ENCODE data around the gene PIGT. TPM values are rescaled to one million over a fixed set of nuclear protein-coding genes. Genes with fewer than 3 reads are reported as not detected.

Gene PIGT
- total RNA-seq, 1 experiment from 2014 or later: 108 TPM

DNA sequence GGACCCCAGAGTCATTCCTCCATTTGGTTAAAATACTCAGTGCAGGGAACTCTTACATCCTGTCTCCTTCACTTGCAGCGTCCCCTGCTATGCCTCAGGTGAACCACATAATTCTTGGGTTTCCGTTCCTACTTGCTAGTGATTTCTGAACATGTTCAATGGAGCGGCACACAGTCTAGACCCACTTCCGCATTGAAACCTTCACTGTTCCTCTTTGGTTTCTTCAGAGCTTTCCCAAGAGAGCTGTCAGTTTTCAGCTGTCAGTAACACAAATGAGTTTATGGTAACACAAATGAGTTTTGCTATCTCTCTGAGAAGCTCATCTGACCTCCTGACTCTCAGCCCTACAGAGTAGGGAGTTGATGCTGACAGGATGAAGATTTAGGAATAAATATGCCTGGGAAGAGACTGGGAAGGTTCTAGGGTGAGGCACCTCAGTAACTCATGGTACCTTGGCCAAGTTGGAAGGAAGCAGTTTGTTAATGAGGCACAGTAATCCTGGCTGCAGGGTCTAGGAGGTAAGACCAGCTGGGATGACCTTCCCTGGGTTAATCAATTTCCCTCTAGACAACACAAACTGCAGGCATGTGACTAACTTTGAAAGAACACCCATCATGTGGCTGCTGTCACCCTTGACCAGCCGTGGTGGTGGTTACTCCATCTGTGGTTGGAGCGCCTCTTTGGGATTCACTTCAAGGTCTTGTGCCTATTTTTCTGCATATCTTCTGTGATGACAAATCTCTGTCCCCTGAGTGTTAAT, 47.5 kb upstream of the PIGT start:
- DNase-seq (ENCODE audit: low read depth, low spot score) (no peak), ATAC-seq (no peak)
- ChIA-PET CTCF (no interaction called here), POLR2A (no interaction called here)
- Histone ChIP-seq H3K36me3 (ENCODE audit: control insufficient read depth, insufficient read depth, low read length) (no peaks in the 10 kb centered on the region; the same call in 1 of the 2 replicates), H3K4me3 (ENCODE audit: low read depth in 2 of 2, low read length in 2 of 2) (no peak overlapping the region), H3K27me3 (ENCODE audit: control insufficient read depth, insufficient read depth, low read length) (no peaks in the 10 kb centered on the region), H3K4me1 (ENCODE audit: control insufficient read depth, insufficient read depth, low read length) (peaks cover 5% of the 10 kb centered on the region; the same call in 1 of the 2 replicates), H3K9me3 (ENCODE audit: control insufficient read depth, insufficient read depth, low read depth, low read length) (no peaks in the 10 kb centered on the region), H3K27ac (ENCODE audit: low read length) (no peak overlapping the region)
- intact Hi-C loops (cut with micrococcal nuclease; ENCODE audit: unreplicated experiment) (no loop called here), in situ Hi-C loops (cut with HindIII; ENCODE audit: low pct_unique_long_range_greater_than_20kb, low sequenced_read_pairs) (no loop called here)
- TF ChIP-seq, protein P1, sequence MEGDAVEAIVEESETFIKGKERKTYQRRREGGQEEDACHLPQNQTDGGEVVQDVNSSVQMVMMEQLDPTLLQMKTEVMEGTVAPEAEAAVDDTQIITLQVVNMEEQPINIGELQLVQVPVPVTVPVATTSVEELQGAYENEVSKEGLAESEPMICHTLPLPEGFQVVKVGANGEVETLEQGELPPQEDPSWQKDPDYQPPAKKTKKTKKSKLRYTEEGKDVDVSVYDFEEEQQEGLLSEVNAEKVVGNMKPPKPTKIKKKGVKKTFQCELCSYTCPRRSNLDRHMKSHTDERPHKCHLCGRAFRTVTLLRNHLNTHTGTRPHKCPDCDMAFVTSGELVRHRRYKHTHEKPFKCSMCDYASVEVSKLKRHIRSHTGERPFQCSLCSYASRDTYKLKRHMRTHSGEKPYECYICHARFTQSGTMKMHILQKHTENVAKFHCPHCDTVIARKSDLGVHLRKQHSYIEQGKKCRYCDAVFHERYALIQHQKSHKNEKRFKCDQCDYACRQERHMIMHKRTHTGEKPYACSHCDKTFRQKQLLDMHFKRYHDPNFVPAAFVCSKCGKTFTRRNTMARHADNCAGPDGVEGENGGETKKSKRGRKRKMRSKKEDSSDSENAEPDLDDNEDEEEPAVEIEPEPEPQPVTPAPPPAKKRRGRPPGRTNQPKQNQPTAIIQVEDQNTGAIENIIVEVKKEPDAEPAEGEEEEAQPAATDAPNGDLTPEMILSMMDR (IDR thresholded peaks at IDR 0.05): no peak
- no peak for TF ChIP-seq SIN3A (IDR thresholded peaks at IDR 0.05; ENCODE audit: borderline replicate concordance, insufficient read depth, low read depth, low read length)
- no TSS peak for BruUV-seq (replicated peaks)

DNA sequence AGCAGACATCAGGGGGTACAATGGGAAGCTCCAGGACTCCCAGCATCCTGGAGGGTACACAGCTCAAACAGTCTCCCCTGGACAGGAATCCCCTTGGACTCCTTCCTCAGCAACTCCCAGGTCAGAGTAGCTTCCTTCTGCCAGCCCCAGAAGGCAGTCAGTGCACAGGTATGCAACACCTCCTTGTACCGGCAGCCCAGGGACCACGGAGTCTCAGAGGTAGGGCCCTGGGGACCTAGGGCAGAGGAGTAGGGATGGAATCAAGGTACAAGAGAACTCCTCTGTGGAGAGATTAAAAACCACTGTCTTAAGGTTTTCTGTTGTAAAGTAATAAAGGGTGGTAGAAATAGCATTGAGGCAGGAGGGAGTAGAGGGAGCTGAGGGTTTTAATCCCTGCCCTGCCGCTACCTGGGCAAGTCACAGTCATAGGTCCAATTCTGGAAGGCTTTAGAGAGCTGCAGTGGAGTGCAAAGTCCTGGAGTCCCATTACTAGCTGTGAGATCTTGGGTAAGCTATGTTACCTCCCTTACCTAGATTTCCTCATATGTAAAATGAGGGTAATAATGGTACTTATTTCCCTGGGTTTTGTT, 45.3 kb upstream of the PIGT start:
- Histone ChIP-seq H3K4me1 (ENCODE audit: control insufficient read depth, insufficient read depth, low read length) (peaks cover 6% of the 10 kb centered on the region; the same call in 1 of the 2 replicates), H3K4me3 (ENCODE audit: low read depth in 2 of 2, low read length in 2 of 2) (no peak overlapping the region), H3K27me3 (ENCODE audit: control insufficient read depth, insufficient read depth, low read length) (no peaks in the 10 kb centered on the region), H3K9me3 (ENCODE audit: control insufficient read depth, insufficient read depth, low read depth, low read length) (no peaks in the 10 kb centered on the region), H3K36me3 (ENCODE audit: control insufficient read depth, insufficient read depth, low read length) (no peaks in the 10 kb centered on the region; the same call in 1 of the 2 replicates), H3K27ac (ENCODE audit: low read length) (no peak overlapping the region)
- POLR2A ChIA-PET: no interaction called here
- no TSS peak for BruUV-seq (replicated peaks)
- CTCF ChIA-PET: interaction anchor here (0.6 to 1.5 kb wide), 3 partner anchors 38 to 59 kb away, joined by 3 read pairs; no protein-coding TSS in a partner anchor
- ATAC-seq: no peak
- intact Hi-C loops (cut with micrococcal nuclease; ENCODE audit: unreplicated experiment) (no loop called here), in situ Hi-C loops (cut with HindIII; ENCODE audit: low pct_unique_long_range_greater_than_20kb, low sequenced_read_pairs) (no loop called here)
- TF ChIP-seq POLR2AphosphoS5 (IDR thresholded peaks at IDR 0.05; ENCODE audit: low read depth, low read length) (no peak), TCF7L2 (IDR thresholded peaks at IDR 0.05; ENCODE audit: low read depth, low read length) (no peak), SIN3A (IDR thresholded peaks at IDR 0.05; ENCODE audit: borderline replicate concordance, insufficient read depth, low read depth, low read length) (no peak)
- TF ChIP-seq, protein P2, sequence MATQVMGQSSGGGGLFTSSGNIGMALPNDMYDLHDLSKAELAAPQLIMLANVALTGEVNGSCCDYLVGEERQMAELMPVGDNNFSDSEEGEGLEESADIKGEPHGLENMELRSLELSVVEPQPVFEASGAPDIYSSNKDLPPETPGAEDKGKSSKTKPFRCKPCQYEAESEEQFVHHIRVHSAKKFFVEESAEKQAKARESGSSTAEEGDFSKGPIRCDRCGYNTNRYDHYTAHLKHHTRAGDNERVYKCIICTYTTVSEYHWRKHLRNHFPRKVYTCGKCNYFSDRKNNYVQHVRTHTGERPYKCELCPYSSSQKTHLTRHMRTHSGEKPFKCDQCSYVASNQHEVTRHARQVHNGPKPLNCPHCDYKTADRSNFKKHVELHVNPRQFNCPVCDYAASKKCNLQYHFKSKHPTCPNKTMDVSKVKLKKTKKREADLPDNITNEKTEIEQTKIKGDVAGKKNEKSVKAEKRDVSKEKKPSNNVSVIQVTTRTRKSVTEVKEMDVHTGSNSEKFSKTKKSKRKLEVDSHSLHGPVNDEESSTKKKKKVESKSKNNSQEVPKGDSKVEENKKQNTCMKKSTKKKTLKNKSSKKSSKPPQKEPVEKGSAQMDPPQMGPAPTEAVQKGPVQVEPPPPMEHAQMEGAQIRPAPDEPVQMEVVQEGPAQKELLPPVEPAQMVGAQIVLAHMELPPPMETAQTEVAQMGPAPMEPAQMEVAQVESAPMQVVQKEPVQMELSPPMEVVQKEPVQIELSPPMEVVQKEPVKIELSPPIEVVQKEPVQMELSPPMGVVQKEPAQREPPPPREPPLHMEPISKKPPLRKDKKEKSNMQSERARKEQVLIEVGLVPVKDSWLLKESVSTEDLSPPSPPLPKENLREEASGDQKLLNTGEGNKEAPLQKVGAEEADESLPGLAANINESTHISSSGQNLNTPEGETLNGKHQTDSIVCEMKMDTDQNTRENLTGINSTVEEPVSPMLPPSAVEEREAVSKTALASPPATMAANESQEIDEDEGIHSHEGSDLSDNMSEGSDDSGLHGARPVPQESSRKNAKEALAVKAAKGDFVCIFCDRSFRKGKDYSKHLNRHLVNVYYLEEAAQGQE (IDR thresholded peaks at IDR 0.05; ENCODE audit: insufficient read depth in 1 of 2, low read depth in 2 of 2, low read length in 1 of 2): no peak
- TF ChIP-seq, protein P1 (IDR thresholded peaks at IDR 0.05): no peak
- DNase-seq (ENCODE audit: low read depth, low spot score): no peak
